Transverse colon (tissue), 4 donors: Measurements from ENCODE around the gene DMRT1. TPM values are rescaled to one million over a fixed set of nuclear protein-coding genes. Genes with fewer than 3 reads are reported as not detected.
A peak's percentile ranks its signal among the peaks of the same experiment; 100 is the strongest.

Source experiments
- DNase-seq: peaks from one replicate; pipeline ENCODE4 v3.0.0-alpha.2; 2019
- H3K27ac ChIP-seq, 4 donors: fragments of 200-600 bp; sonication (generic); 2 replicates each; pipeline ENCODE4 v1.5.1; 2016 to 2018; ENCODE audit warnings: inconsistent platforms in 4 of 4
- H3K27me3 ChIP-seq: fragments of 200-600 bp; sonication (generic); 2 replicates; pipeline ENCODE4 v1.5.1; 2017; ENCODE audit warnings: inconsistent platforms
- H3K36me3 ChIP-seq, 4 donors: fragments of 200-600 bp; sonication (generic); 2 replicates each; pipeline ENCODE4 v1.5.1; 2017 to 2019; ENCODE audit warnings: inconsistent platforms in 4 of 4
- H3K4me1 ChIP-seq, 4 donors: fragments of 200-600 bp; sonication (generic); 2 replicates each; pipeline ENCODE4 v1.5.1; 2017 to 2020; ENCODE audit warnings: inconsistent platforms in 4 of 4
- H3K4me3 ChIP-seq, 4 donors: fragments of 200-600 bp; sonication (generic); 1 replicate in 1 of 4; 2 replicates in 3 of 4; pipeline versions ENCODE4 v1.5.1 to v1.6.1; 2017 to 2019; ENCODE audit warnings: inconsistent platforms in 4 of 4
- H3K9me3 ChIP-seq, 2 donors: fragments of 200-600 bp; sonication (generic); 2 replicates each; pipeline ENCODE4 v1.5.1; 2017 to 2019; ENCODE audit warnings: inconsistent platforms in 2 of 2
- EP300 ChIP-seq: sonication (generic); formaldehyde crosslinking; IDR thresholded peaks from one replicate; pipeline ENCODE4 v1.6.1; 2017; ENCODE audit warnings: antibody characterized with exemption, low read depth
- POLR2A ChIP-seq: fragments of 450-650 bp; IDR thresholded peaks from one replicate; pipeline ENCODE4 v1.6.1; 2016; ENCODE audit warnings: antibody characterized with exemption, mild to moderate bottlenecking, moderate library complexity
- POLR2AphosphoS5 ChIP-seq, 3 donors: sonication (generic); formaldehyde crosslinking; IDR thresholded peaks; one replicate each; pipeline ENCODE4 v1.6.1; 2016; ENCODE audit warnings: antibody characterized with exemption in 3 of 3
- WGBS, 2 donors: methylation state at CpG; one replicate each; pipeline ENCODE4 v1.1.5; 2018; ENCODE audit warnings: low coverage in 1 of 2; 5-methylcytosine and 5-hydroxymethylcytosine counted together
- in situ Hi-C, 4 donors: fragments of 200-750 bp; cut with MboI; loops; one replicate each; pipeline versions ENCODE4 v1.15.0 to v1.15.1; 2017; ENCODE audit warnings: low sequenced_read_pairs in 3 of 4, low pct_ligation_motif_present in 1 of 4, low pct_unique_long_range_greater_than_20kb in 1 of 4
- intact Hi-C: fragments of 100-400 bp; cut with DNase I; formaldehyde crosslinking; loops from one replicate; pipeline ENCODE4 v1.15.1; 2023; ENCODE audit warnings: low total_unique reads
- total RNA-seq, 4 donors: library from RNA; depleted of rRNA; stranded (reverse); fragments of >200 nt; gene quantifications; one replicate each; pipeline ENCODE4 v1.1.0, GENCODE V29; 2016
- TF ChIP-seq, protein P1 (sequence below), 5 experiments: fragments of 200-600 bp in 3 of 5; fragments of 450-650 bp in 2 of 5; sonication (generic) in 3 of 5; IDR thresholded peaks; 1 replicate in 2 of 5; 2 replicates in 3 of 5; pipeline ENCODE4 v1.5.1; 2016 to 2017; ENCODE audit warnings: antibody characterized with exemption in 5 of 5, inconsistent platforms in 3 of 5, mild to moderate bottlenecking in 2 of 5, moderate library complexity in 1 of 5

DMRT1 gene
- total RNA-seq, 4 donors from 2014 or later: not detected

DNA sequence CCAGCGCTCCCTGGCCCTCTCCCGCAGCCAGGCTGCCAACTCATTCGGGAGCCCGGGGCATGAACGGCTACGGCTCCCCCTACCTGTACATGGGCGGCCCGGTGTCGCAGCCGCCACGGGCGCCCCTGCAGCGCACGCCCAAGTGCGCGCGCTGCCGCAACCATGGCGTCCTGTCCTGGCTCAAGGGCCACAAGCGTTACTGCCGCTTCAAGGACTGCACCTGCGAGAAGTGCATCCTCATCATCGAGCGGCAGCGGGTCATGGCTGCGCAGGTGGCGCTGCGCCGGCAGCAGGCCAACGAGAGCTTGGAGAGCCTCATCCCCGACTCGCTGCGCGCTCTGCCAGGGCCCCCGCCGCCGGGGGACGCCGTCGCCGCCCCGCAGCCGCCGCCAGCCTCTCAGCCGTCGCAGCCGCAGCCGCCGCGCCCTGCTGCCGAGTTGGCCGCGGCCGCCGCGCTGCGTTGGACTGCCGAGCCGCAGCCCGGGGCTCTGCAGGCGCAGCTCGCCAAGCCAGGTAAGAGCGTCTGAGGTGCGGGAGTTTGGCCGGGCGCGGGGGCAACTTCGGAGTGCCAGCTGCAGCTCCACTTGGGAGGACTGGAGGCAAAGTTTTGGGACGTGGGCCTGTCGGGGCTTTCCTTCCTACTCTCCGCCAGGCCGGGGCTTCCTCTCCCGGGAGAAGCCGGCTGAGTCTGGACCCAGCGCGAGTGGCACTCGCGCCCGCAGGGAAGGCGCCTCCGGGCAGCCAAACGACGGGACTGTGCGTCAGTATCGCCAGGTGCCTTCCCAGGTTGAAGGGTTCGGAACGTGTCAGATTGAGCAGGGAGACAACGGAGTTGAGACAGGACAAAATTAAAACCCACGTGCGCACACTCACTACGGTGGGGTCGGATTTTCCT is 135.7 kb downstream of the DMRT1 start:
- H3K27me3 ChIP-seq: peaks cover 100% of the 10 kb centered on the region
- H3K9me3 ChIP-seq: no peaks in the 10 kb centered on the region
- no peak overlapping the region for H3K27ac ChIP-seq
- H3K4me3 ChIP-seq: peak overlapping the region in 2 of 4 donors; percentile 6 to 23
- no peak for DNase-seq
- in situ Hi-C loops (loop anchor here in 1 of 4 donors (25.0 kb wide), 1 partner anchor 365 kb away; no protein-coding TSS in a partner anchor), intact Hi-C loops (no loop called here)
- H3K4me1 ChIP-seq: peaks cover 6 to 24% (median 19%) of the 10 kb centered on the region in 4 donors
- no peaks in the 10 kb centered on the region for H3K36me3 ChIP-seq
- TF ChIP-seq, protein P1, sequence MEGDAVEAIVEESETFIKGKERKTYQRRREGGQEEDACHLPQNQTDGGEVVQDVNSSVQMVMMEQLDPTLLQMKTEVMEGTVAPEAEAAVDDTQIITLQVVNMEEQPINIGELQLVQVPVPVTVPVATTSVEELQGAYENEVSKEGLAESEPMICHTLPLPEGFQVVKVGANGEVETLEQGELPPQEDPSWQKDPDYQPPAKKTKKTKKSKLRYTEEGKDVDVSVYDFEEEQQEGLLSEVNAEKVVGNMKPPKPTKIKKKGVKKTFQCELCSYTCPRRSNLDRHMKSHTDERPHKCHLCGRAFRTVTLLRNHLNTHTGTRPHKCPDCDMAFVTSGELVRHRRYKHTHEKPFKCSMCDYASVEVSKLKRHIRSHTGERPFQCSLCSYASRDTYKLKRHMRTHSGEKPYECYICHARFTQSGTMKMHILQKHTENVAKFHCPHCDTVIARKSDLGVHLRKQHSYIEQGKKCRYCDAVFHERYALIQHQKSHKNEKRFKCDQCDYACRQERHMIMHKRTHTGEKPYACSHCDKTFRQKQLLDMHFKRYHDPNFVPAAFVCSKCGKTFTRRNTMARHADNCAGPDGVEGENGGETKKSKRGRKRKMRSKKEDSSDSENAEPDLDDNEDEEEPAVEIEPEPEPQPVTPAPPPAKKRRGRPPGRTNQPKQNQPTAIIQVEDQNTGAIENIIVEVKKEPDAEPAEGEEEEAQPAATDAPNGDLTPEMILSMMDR (IDR thresholded peaks at IDR 0.05): no peak
- TF ChIP-seq EP300: no peak
- TF ChIP-seq POLR2A: no peak
- no peak for TF ChIP-seq POLR2AphosphoS5 (IDR thresholded peaks at IDR 0.05)
- WGBS, 2 donors: 7% methylated on average over 72 of the region's 92 CpGs; no CpG with 5 or more reads in 1 of the 2 donors

DNA sequence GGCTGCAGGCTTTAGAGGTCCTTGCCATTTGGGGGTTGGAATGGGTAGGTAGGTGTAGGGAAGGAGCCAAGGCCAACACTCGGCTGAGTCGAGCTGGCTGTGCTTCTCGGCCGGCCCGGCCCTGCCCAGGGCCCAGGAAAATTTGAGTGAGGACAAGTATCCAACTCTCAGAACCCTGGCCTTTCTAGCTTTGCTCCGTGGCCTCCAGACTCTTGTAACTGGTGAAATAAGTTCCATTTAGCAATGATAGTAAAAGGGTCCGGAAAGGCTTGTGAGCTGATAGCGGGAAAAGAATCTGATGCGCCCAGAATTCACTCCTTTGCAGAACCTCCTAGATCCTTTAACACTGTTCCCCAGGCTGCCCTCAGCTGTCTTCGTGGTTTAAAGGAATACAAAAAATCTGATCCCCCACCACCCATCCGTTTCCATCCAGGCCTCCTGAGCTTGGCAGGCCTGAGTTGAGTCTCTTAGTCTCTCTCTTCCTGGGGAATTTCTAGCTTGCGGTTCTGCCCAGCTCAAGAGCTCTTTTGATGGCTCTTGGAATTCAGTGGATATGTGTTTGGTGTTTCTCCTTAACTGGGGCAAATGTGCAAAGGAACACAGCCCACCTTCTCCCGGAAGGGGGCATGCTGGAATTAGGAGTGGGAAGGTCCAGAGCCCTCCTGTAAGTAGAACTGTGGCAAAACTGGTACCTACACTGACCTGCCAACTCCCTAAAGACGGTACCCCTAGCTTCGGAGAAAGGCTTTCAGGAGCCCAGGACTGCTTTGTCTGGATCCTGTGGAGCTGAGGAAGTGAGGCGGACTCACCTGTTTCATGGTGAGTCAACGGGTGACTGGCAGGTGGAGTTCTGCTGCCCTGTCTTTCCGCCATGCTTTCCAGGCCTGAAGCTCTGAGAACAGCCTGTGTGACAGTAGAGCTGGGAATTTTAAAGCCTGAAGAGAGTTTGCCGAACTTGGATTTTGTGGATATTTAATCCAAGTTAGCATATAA is 136.6 kb downstream of the DMRT1 start:
- H3K27me3 ChIP-seq: peaks cover 100% of the 10 kb centered on the region
- intact Hi-C loops: no loop called here
- TF ChIP-seq, protein P1 (IDR thresholded peaks at IDR 0.05): no peak
- TF ChIP-seq POLR2A (no peak), POLR2AphosphoS5 (IDR thresholded peaks at IDR 0.05) (no peak), EP300 (no peak)
- no peak overlapping the region for H3K27ac ChIP-seq
- in situ Hi-C loops: loop anchor here in 1 of 4 donors (25.0 kb wide), 1 partner anchor 366 kb away; no protein-coding TSS in a partner anchor
- no peak overlapping the region for H3K4me3 ChIP-seq
- DNase-seq: no peak
- H3K9me3 ChIP-seq: no peaks in the 10 kb centered on the region
- WGBS, 2 donors: 29 to 38% methylated on average over 5 to 19 of the region's 19 CpGs
- H3K36me3 ChIP-seq: no peaks in the 10 kb centered on the region
- peaks cover 0 to 14% (median 10%) of the 10 kb centered on the region in 4 donors for H3K4me1 ChIP-seq

DNA sequence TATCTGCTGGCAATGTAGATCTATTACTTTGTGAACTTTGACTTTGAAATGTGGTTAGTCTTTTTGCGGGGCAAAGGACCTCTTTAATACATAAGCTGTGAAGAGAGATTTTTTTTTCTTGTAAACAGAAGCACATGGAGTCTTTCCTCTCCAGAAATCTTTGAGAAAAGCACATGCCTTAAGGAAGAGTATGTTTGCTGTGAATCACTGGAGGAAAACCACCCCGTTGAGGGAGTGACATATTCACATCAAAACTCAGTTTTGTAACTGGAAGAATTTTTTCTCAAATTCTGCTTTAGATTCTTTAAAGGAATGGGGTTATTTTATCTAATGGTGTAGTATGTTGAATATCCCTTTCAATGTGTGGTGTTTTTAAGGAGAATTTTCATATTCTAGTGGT is 138.5 kb downstream of the DMRT1 start:
- WGBS, 2 donors: 4 to 20% methylated on average over 2 of the region's 2 CpGs
- no peak overlapping the region for H3K4me3 ChIP-seq
- peaks cover 0 to 12% (median 10%) of the 10 kb centered on the region in 4 donors for H3K4me1 ChIP-seq
- DNase-seq: no peak
- no peak overlapping the region for H3K27ac ChIP-seq
- in situ Hi-C loops (loop anchor here in 1 of 4 donors (25.0 kb wide), 1 partner anchor 368 kb away; no protein-coding TSS in a partner anchor), intact Hi-C loops (no loop called here)
- H3K27me3 ChIP-seq: peaks cover 100% of the 10 kb centered on the region
- no peaks in the 10 kb centered on the region for H3K9me3 ChIP-seq
- TF ChIP-seq, protein P1 (IDR thresholded peaks at IDR 0.05): no peak
- TF ChIP-seq EP300: no peak
- no peak for TF ChIP-seq POLR2A
- TF ChIP-seq POLR2AphosphoS5 (IDR thresholded peaks at IDR 0.05): no peak
- no peaks in the 10 kb centered on the region for H3K36me3 ChIP-seq
